Epithelial cell of proximal tubule (primary cell): ENCODE data around the gene PRKCE. TPM values are rescaled to one million over a fixed set of nuclear protein-coding genes. Genes with fewer than 3 reads are reported as not detected.

Experiments used
- DNase-seq: peaks from one replicate; pipeline ENCODE4 v3.0.0-alpha.2; 2011; ENCODE audit warnings: low read depth
- H3K4me3 ChIP-seq: 2 replicates; pipeline ENCODE4 v1.5.1; 2011; ENCODE audit warnings: low read depth, mild to moderate bottlenecking, low read length
- CTCF ChIP-seq: conservative IDR thresholded peaks from 2 replicates; pipeline ENCODE4 v1.5.1; 2012; ENCODE audit warnings: low read depth, mild to moderate bottlenecking, low read length
- total RNA-seq: library from RNA; depleted of rRNA; stranded (reverse); fragments of >200 nt; gene quantifications from 2 replicates; pipeline ENCODE4 v1.2.3, GENCODE V29; 2015

PRKCE gene
- total RNA-seq, 1 donor from 2014 or later: 2.5 TPM

- H3K4me3 ChIP-seq: no peak overlapping the region
- TF ChIP-seq CTCF: no peak
- no peak for DNase-seq
Measured at GRCh38 chr2:45755585-45756335, 104.3 kb downstream of the PRKCE start.

GRCh38 chr2:45758018-45758417, 106.5 kb downstream of the PRKCE start:
- H3K4me3 ChIP-seq: no peak overlapping the region
- no peak for DNase-seq
- no peak for TF ChIP-seq CTCF

GRCh38 chr2:45759310-45759851, 107.9 kb downstream of the PRKCE start:
- H3K4me3 ChIP-seq: no peak overlapping the region
- DNase-seq: no peak
- TF ChIP-seq CTCF: no peak

GRCh38 chr2:45761635-45762034, 110.2 kb downstream of the PRKCE start:
- DNase-seq: no peak
- no peak overlapping the region for H3K4me3 ChIP-seq
- no peak for TF ChIP-seq CTCF

- no peak for TF ChIP-seq CTCF
- DNase-seq: no peak
- H3K4me3 ChIP-seq: no peak overlapping the region
Measured at GRCh38 chr2:45763255-45763654, 111.8 kb downstream of the PRKCE start.

- no peak overlapping the region for H3K4me3 ChIP-seq
- no peak for TF ChIP-seq CTCF
- no peak for DNase-seq
Measured at GRCh38 chr2:45763797-45764196, 112.3 kb downstream of the PRKCE start.

- DNase-seq: no peak
- no peak overlapping the region for H3K4me3 ChIP-seq
- TF ChIP-seq CTCF: no peak
Measured at GRCh38 chr2:45765007-45765727, 113.7 kb downstream of the PRKCE start.
